OCI-LY3 (cell line): ENCODE measurements around the gene JAKMIP1.

ENCODE experiments used
- H2AFZ ChIP-seq: fragments of 200-600, 300-600 bp; shearing (Covaris generic); 2 replicates; pipeline ENCODE4 v1.6.0; 2014; ENCODE audit warnings: antibody characterized with exemption, low read depth, low read length
- H3K27ac ChIP-seq: fragments of 200-600, 300-600 bp; sonication (generic); 2 replicates; pipeline ENCODE4 v1.5.1; 2014; ENCODE audit warnings: mild to moderate bottlenecking, low read length, moderate library complexity, mixed read lengths
- H3K27me3 ChIP-seq: fragments of 200-600, 300-600 bp; sonication (generic); 2 replicates; pipeline ENCODE4 v1.6.1; 2014; ENCODE audit warnings: low read depth, low read length, mixed read lengths
- H3K36me3 ChIP-seq: fragments of 200-600, 300-600 bp; sonication (generic); replicated peaks from 2 replicates; pipeline ENCODE3; 2014; ENCODE audit warnings: low read depth, low read length, mixed read lengths
- H3K4me1 ChIP-seq: fragments of 300-600, 200-600 bp; sonication (generic); 2 replicates; pipeline ENCODE4 v1.6.1; 2014; ENCODE audit warnings: low read length, mixed read lengths
- H3K4me2 ChIP-seq: fragments of 200-600, 300-600 bp; sonication (generic); 2 replicates; pipeline ENCODE4 v1.6.1; 2014; ENCODE audit warnings: low read length, mixed read lengths
- H3K4me3 ChIP-seq: fragments of 300-600, 200-600 bp; sonication (generic); 2 replicates; pipeline ENCODE4 v1.5.1; 2014; ENCODE audit warnings: antibody characterized with exemption, mild to moderate bottlenecking, low read length, moderate library complexity
- H3K79me2 ChIP-seq: fragments of 300-600, 200-600 bp; shearing (Covaris generic); 2 replicates; pipeline ENCODE4 v1.6.1; 2014; ENCODE audit warnings: mild to moderate bottlenecking, low read length, mixed read lengths
- H3K9ac ChIP-seq: fragments of 300-600, 200-600 bp; shearing (Covaris generic); 2 replicates; pipeline ENCODE4 v1.6.0; 2014; ENCODE audit warnings: mild to moderate bottlenecking, low read length, moderate library complexity
- H3K9me3 ChIP-seq: fragments of 200-600, 300-600 bp; shearing (Covaris generic); 2 replicates; pipeline ENCODE4 v1.6.1; 2014; ENCODE audit warnings: low read length, mixed read lengths; ENCODE audit not compliant: insufficient read depth
- H4K20me1 ChIP-seq: fragments of 200-600, 300-600 bp; sonication (generic); 2 replicates; pipeline ENCODE4 v1.6.1; 2016; ENCODE audit warnings: low read length, mixed read lengths; ENCODE audit not compliant: insufficient read depth
- CTCF ChIP-seq: fragments of 200-600, 300-600 bp; sonication (generic); IDR thresholded peaks from 2 replicates; pipeline ENCODE4 v1.5.1; 2014; ENCODE audit warnings: antibody characterized with exemption, low read length, low read depth
- EZH2phosphoT487 ChIP-seq: fragments of 200-600 bp; shearing (Covaris generic); IDR thresholded peaks from 2 replicates; pipeline ENCODE4 v1.6.1; 2018; ENCODE audit warnings: antibody characterized with exemption, mixed run types, low read depth

JAKMIP1 gene

GRCh38 chr4:6230827-6231662 lies 30.7 kb upstream of the JAKMIP1 start:
- TF ChIP-seq CTCF (no peak), EZH2phosphoT487 (no peak)
- H3K27me3 ChIP-seq: no peaks in the 10 kb centered on the region
- no peaks in the 10 kb centered on the region for H4K20me1 ChIP-seq
- H3K9me3 ChIP-seq: no peaks in the 10 kb centered on the region
- H3K9ac ChIP-seq: no peak overlapping the region
- no peaks in the 10 kb centered on the region for H3K36me3 ChIP-seq
- no peak overlapping the region for H3K27ac ChIP-seq
- no peaks in the 10 kb centered on the region for H3K79me2 ChIP-seq
- H3K4me2 ChIP-seq: no peak overlapping the region
- no peaks in the 10 kb centered on the region for H3K4me1 ChIP-seq
- no peak overlapping the region for H3K4me3 ChIP-seq
- H2AFZ ChIP-seq: no peak overlapping the region

DNA sequence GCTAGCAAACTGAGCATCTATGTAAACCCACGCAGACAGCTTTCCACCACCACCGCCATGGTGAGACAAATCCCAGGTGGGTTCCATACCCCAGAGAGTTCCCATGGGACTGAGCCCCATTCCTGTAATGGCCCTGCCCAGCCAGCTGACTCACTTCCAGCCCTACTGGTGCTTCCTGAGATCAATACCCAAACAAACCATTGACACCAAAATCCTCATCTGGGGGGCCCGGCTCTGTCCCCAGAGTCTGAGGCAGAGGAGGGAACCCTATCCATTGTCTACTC lies 30.1 kb upstream of the JAKMIP1 start:
- H3K27ac ChIP-seq: no peak overlapping the region
- no peaks in the 10 kb centered on the region for H3K4me1 ChIP-seq
- H3K27me3 ChIP-seq: no peaks in the 10 kb centered on the region
- no peak overlapping the region for H3K4me3 ChIP-seq
- no peak overlapping the region for H2AFZ ChIP-seq
- no peaks in the 10 kb centered on the region for H3K36me3 ChIP-seq
- no peaks in the 10 kb centered on the region for H3K9me3 ChIP-seq
- no peak overlapping the region for H3K9ac ChIP-seq
- H3K4me2 ChIP-seq: no peak overlapping the region
- H3K79me2 ChIP-seq: no peaks in the 10 kb centered on the region
- no peaks in the 10 kb centered on the region for H4K20me1 ChIP-seq
- TF ChIP-seq EZH2phosphoT487 (no peak), CTCF (no peak)

- H3K9me3 ChIP-seq: no peaks in the 10 kb centered on the region
- no peak overlapping the region for H2AFZ ChIP-seq
- no peaks in the 10 kb centered on the region for H3K4me1 ChIP-seq
- no peaks in the 10 kb centered on the region for H3K36me3 ChIP-seq
- H3K9ac ChIP-seq: no peak overlapping the region
- H3K4me3 ChIP-seq: no peak overlapping the region
- H4K20me1 ChIP-seq: no peaks in the 10 kb centered on the region
- H3K27ac ChIP-seq: no peak overlapping the region
- TF ChIP-seq EZH2phosphoT487 (no peak), CTCF (no peak)
- no peaks in the 10 kb centered on the region for H3K79me2 ChIP-seq
- no peak overlapping the region for H3K4me2 ChIP-seq
- no peaks in the 10 kb centered on the region for H3K27me3 ChIP-seq
Observed at GRCh38 chr4:6229671-6230501, 29.5 kb upstream of the JAKMIP1 start.

- H3K36me3 ChIP-seq: no peaks in the 10 kb centered on the region
- H3K27me3 ChIP-seq: no peaks in the 10 kb centered on the region; the same call in 1 of the 2 replicates
- H4K20me1 ChIP-seq: no peaks in the 10 kb centered on the region
- H3K9ac ChIP-seq: no peak overlapping the region
- no peaks in the 10 kb centered on the region for H3K79me2 ChIP-seq
- TF ChIP-seq CTCF (no peak), EZH2phosphoT487 (no peak)
- no peak overlapping the region for H3K27ac ChIP-seq
- no peak overlapping the region for H3K4me3 ChIP-seq
- no peak overlapping the region for H2AFZ ChIP-seq
- no peaks in the 10 kb centered on the region for H3K9me3 ChIP-seq
- no peak overlapping the region for H3K4me2 ChIP-seq
- H3K4me1 ChIP-seq: no peaks in the 10 kb centered on the region
Observed at GRCh38 chr4:6229095-6229494, 28.7 kb upstream of the JAKMIP1 start.
